OCI-LY3 (cell line): Measurements from ENCODE around the gene LRP5.

Experiments used
- H2AFZ ChIP-seq: fragments of 200-600, 300-600 bp; shearing (Covaris generic); 2 replicates; pipeline ENCODE4 v1.6.0; 2014; ENCODE audit warnings: antibody characterized with exemption, low read depth, low read length
- H3K27ac ChIP-seq: fragments of 200-600, 300-600 bp; sonication (generic); 2 replicates; pipeline ENCODE4 v1.5.1; 2014; ENCODE audit warnings: mild to moderate bottlenecking, low read length, moderate library complexity, mixed read lengths
- H3K27me3 ChIP-seq: fragments of 200-600, 300-600 bp; sonication (generic); 2 replicates; pipeline ENCODE4 v1.6.1; 2014; ENCODE audit warnings: low read depth, low read length, mixed read lengths
- H3K36me3 ChIP-seq: fragments of 200-600, 300-600 bp; sonication (generic); replicated peaks from 2 replicates; pipeline ENCODE3; 2014; ENCODE audit warnings: low read depth, low read length, mixed read lengths
- H3K4me1 ChIP-seq: fragments of 300-600, 200-600 bp; sonication (generic); 2 replicates; pipeline ENCODE4 v1.6.1; 2014; ENCODE audit warnings: low read length, mixed read lengths
- H3K4me2 ChIP-seq: fragments of 200-600, 300-600 bp; sonication (generic); 2 replicates; pipeline ENCODE4 v1.6.1; 2014; ENCODE audit warnings: low read length, mixed read lengths
- H3K4me3 ChIP-seq: fragments of 300-600, 200-600 bp; sonication (generic); 2 replicates; pipeline ENCODE4 v1.5.1; 2014; ENCODE audit warnings: antibody characterized with exemption, mild to moderate bottlenecking, low read length, moderate library complexity
- H3K79me2 ChIP-seq: fragments of 300-600, 200-600 bp; shearing (Covaris generic); 2 replicates; pipeline ENCODE4 v1.6.1; 2014; ENCODE audit warnings: mild to moderate bottlenecking, low read length, mixed read lengths
- H3K9ac ChIP-seq: fragments of 300-600, 200-600 bp; shearing (Covaris generic); 2 replicates; pipeline ENCODE4 v1.6.0; 2014; ENCODE audit warnings: mild to moderate bottlenecking, low read length, moderate library complexity
- H3K9me3 ChIP-seq: fragments of 200-600, 300-600 bp; shearing (Covaris generic); 2 replicates; pipeline ENCODE4 v1.6.1; 2014; ENCODE audit warnings: low read length, mixed read lengths; ENCODE audit not compliant: insufficient read depth
- H4K20me1 ChIP-seq: fragments of 200-600, 300-600 bp; sonication (generic); 2 replicates; pipeline ENCODE4 v1.6.1; 2016; ENCODE audit warnings: low read length, mixed read lengths; ENCODE audit not compliant: insufficient read depth
- CTCF ChIP-seq: fragments of 200-600, 300-600 bp; sonication (generic); IDR thresholded peaks from 2 replicates; pipeline ENCODE4 v1.5.1; 2014; ENCODE audit warnings: antibody characterized with exemption, low read length, low read depth
- EZH2phosphoT487 ChIP-seq: fragments of 200-600 bp; shearing (Covaris generic); IDR thresholded peaks from 2 replicates; pipeline ENCODE4 v1.6.1; 2018; ENCODE audit warnings: antibody characterized with exemption, mixed run types, low read depth

The LRP5 gene

DNA sequence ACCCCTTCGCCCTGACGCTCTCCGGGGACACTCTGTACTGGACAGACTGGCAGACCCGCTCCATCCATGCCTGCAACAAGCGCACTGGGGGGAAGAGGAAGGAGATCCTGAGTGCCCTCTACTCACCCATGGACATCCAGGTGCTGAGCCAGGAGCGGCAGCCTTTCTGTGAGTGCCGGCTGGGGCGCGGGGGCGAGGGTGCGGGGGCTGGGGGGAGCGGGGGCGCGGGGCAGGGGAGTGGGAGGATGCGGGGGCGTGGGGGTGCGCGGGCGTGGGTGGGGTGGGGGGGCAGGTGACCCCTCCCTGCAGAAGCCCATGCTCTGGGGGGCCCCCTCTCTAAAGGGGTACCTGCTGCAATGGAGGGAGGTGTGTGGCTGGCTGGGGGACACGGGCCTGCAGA lies 51.4 kb downstream of the LRP5 start:
- H3K27ac ChIP-seq = no peak overlapping the region
- TF ChIP-seq CTCF = no peak
- no peak for TF ChIP-seq EZH2phosphoT487
- peaks cover 5% of the 10 kb centered on the region; the same call in 1 of the 2 replicates for H3K9me3 ChIP-seq
- peaks cover 28% of the 10 kb centered on the region for H3K4me1 ChIP-seq
- no peaks in the 10 kb centered on the region for H3K27me3 ChIP-seq
- H3K79me2 ChIP-seq = no peaks in the 10 kb centered on the region; the same call in 1 of the 2 replicates
- H3K36me3 ChIP-seq = peaks cover 29% of the 10 kb centered on the region
- H3K4me3 ChIP-seq = no peak overlapping the region
- no peak overlapping the region for H2AFZ ChIP-seq
- no peaks in the 10 kb centered on the region for H4K20me1 ChIP-seq
- no peak overlapping the region for H3K4me2 ChIP-seq
- H3K9ac ChIP-seq = no peak overlapping the region

DNA sequence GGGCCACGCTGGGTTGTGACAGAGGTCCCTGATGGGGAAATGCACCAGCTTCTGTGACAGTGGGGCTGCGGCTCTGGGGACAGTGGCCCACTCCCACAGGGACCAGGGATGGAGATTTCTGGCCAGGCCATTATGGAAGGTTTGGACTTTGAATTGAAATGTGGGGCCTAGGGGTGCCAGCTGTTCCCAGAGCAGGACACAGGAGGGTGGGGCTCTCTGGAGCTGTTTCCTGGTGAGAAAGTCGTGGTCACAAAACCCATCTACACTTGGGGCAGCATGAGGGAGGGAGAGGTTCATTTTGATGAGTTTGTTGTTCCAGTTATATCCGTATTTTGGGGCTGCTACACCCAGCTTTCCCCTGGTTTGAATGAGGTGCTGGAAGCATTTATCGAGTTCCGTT lies 52.2 kb downstream of the LRP5 start:
- H3K36me3 ChIP-seq = peaks cover 23% of the 10 kb centered on the region
- peaks cover 3% of the 10 kb centered on the region; the same call in 1 of the 2 replicates for H3K79me2 ChIP-seq
- peaks cover 36% of the 10 kb centered on the region for H3K4me1 ChIP-seq
- no peak overlapping the region for H3K27ac ChIP-seq
- no peak overlapping the region for H3K9ac ChIP-seq
- H3K4me3 ChIP-seq = no peak overlapping the region
- no peaks in the 10 kb centered on the region for H4K20me1 ChIP-seq
- H2AFZ ChIP-seq = no peak overlapping the region
- peak overlapping the region; percentile 78; the same call in 1 of the 2 replicates for H3K4me2 ChIP-seq
- H3K27me3 ChIP-seq = no peaks in the 10 kb centered on the region
- no peaks in the 10 kb centered on the region for H3K9me3 ChIP-seq
- TF ChIP-seq CTCF = no peak
- no peak for TF ChIP-seq EZH2phosphoT487

GRCh38 chr11:68365943-68366435 lies 53.6 kb downstream of the LRP5 start:
- peak overlapping the region; percentile 78 for H3K4me2 ChIP-seq
- H3K79me2 ChIP-seq = peaks cover 3% of the 10 kb centered on the region; the same call in 1 of the 2 replicates
- peaks cover 49% of the 10 kb centered on the region for H3K4me1 ChIP-seq
- H3K27me3 ChIP-seq = no peaks in the 10 kb centered on the region
- peaks cover 16% of the 10 kb centered on the region for H3K36me3 ChIP-seq
- TF ChIP-seq CTCF = no peak
- no peak for TF ChIP-seq EZH2phosphoT487
- peak overlapping the region; percentile 70 for H3K4me3 ChIP-seq
- H2AFZ ChIP-seq = no peak overlapping the region
- peak overlapping the region; percentile 56 for H3K9ac ChIP-seq
- no peaks in the 10 kb centered on the region for H3K9me3 ChIP-seq
- H3K27ac ChIP-seq = 0 out of 2 replicates have a peak overlapping the region, but pooled peaks have one; percentile 19
- no peaks in the 10 kb centered on the region for H4K20me1 ChIP-seq

DNA sequence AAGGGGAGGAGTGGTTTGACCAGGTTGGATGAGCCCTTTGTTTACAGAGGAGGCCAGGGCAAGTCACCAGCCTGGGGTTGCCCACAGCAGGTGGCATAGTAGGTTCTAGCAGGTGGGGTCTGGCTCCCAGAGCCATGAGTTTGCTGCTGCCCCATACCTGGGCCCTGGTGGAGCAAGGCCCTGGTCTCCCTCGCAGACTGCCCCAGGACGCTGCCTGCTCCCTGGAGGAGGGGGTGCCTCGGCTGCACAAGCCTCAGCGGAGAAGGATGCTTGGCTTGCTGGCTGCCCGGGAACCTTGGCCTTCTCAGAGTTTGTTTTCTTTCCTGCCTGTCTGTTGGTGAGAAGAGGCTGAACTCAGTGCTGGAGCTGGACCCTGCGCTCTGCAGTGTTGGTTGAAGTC lies 54.9 kb downstream of the LRP5 start:
- Histone ChIP-seq H3K79me2 (peaks cover 10% of the 10 kb centered on the region), H3K27ac (no peak overlapping the region), H4K20me1 (no peaks in the 10 kb centered on the region), H3K36me3 (peaks cover 20% of the 10 kb centered on the region), H3K4me2 (no peak overlapping the region), H3K4me3 (no peak overlapping the region), H2AFZ (no peak overlapping the region), H3K9me3 (no peaks in the 10 kb centered on the region), H3K4me1 (peaks cover 62% of the 10 kb centered on the region), H3K9ac (no peak overlapping the region), H3K27me3 (no peaks in the 10 kb centered on the region)
- TF ChIP-seq EZH2phosphoT487 = no peak
- no peak for TF ChIP-seq CTCF
